Activated B cell treated with CpG ODN at 0.5 μM for 24 hours (primary cell): ENCODE data around the gene TSPOAP1. TPM values are rescaled to one million over a fixed set of nuclear protein-coding genes. Genes with fewer than 3 reads are reported as not detected.

Source experiments
- ATAC-seq: fragments of 200-7000 bp; cut with Tn5 transposase; one replicate; pipeline ENCODE4 v1.10.0; 2021; ENCODE audit warnings: low read depth, mild to moderate bottlenecking, moderate library complexity
- CTCF ChIA-PET: fragments of 350-600 bp; sonication (Branson Sonifier 250); formaldehyde crosslinking; loops from one replicate; lab custom pipeline; 2021; ENCODE audit warnings: antibody characterized with exemption; lab: Charles Lee
- POLR2A ChIA-PET: fragments of 350-600 bp; sonication (Branson Sonifier 250); formaldehyde crosslinking; loops from one replicate; lab custom pipeline; 2021; ENCODE audit warnings: antibody characterized with exemption; lab: Charles Lee
- DNase-seq: peaks from one replicate; pipeline ENCODE4 v3.0.0; 2022
- H3K27ac Mint-ChIP-seq: one replicate; pipeline ENCODE4 v1.8.0; 2020; ENCODE audit warnings: mixed read lengths
- H3K27me3 Mint-ChIP-seq: one replicate; pipeline ENCODE4 v1.8.0; 2021; ENCODE audit warnings: mixed read lengths
- H3K36me3 Mint-ChIP-seq: one replicate; pipeline ENCODE4 v1.8.0; 2021; ENCODE audit warnings: low read depth, mixed read lengths
- H3K4me1 Mint-ChIP-seq: one replicate; pipeline ENCODE4 v1.8.0; 2021; ENCODE audit warnings: mixed read lengths
- H3K4me3 Mint-ChIP-seq: one replicate; pipeline ENCODE4 v1.8.0; 2020; ENCODE audit warnings: mild to moderate bottlenecking, mixed read lengths
- H3K9me3 Mint-ChIP-seq: one replicate; pipeline ENCODE4 v1.8.0; 2020; ENCODE audit warnings: mixed read lengths
- CTCF ChIP-seq: fragments of 200-600 bp; IDR thresholded peaks from one replicate; pipeline ENCODE4 v1.8.0; 2022; ENCODE audit warnings: antibody characterized with exemption, mild to moderate bottlenecking
- intact Hi-C: fragments of 100-400 bp; cut with micrococcal nuclease; formaldehyde crosslinking; loops from one replicate; pipeline ENCODE4 v1.15.1; 2024
- total RNA-seq: library from RNA; stranded (reverse); gene quantifications from 2 replicates; pipeline ENCODE4 v1.2.3, GENCODE V29; 2022

The TSPOAP1 gene
- total RNA-seq, 1 donor from 2014 or later = 22.5 TPM

- TF ChIP-seq CTCF = no peak
- CTCF ChIA-PET = no interaction called here
- no peaks in the 10 kb centered on the region for H3K9me3 Mint-ChIP-seq
- ATAC-seq (no peak), DNase-seq (no peak)
- no peak overlapping the region for H3K27ac Mint-ChIP-seq
- H3K4me1 Mint-ChIP-seq = peaks cover 5% of the 10 kb centered on the region
- no peak overlapping the region for H3K4me3 Mint-ChIP-seq
- H3K27me3 Mint-ChIP-seq = peaks cover 19% of the 10 kb centered on the region
- no peaks in the 10 kb centered on the region for H3K36me3 Mint-ChIP-seq
- POLR2A ChIA-PET = no interaction called here
- intact Hi-C loops = no loop called here
These were observed 50.0 kb downstream of the TSPOAP1 start for GRCh38 chr17:58278661-58279015.

GRCh38 chr17:58277802-58278595, 50.6 kb downstream of the TSPOAP1 start:
- TF ChIP-seq CTCF = no peak
- Mint-ChIP-seq H3K4me3 (no peak overlapping the region), H3K27me3 (peaks cover 14% of the 10 kb centered on the region), H3K27ac (no peak overlapping the region), H3K4me1 (peaks cover 5% of the 10 kb centered on the region), H3K36me3 (no peaks in the 10 kb centered on the region), H3K9me3 (no peaks in the 10 kb centered on the region)
- CTCF ChIA-PET = no interaction called here
- ATAC-seq (no peak), DNase-seq (no peak)
- intact Hi-C loops = no loop called here
- POLR2A ChIA-PET = no interaction called here

DNA sequence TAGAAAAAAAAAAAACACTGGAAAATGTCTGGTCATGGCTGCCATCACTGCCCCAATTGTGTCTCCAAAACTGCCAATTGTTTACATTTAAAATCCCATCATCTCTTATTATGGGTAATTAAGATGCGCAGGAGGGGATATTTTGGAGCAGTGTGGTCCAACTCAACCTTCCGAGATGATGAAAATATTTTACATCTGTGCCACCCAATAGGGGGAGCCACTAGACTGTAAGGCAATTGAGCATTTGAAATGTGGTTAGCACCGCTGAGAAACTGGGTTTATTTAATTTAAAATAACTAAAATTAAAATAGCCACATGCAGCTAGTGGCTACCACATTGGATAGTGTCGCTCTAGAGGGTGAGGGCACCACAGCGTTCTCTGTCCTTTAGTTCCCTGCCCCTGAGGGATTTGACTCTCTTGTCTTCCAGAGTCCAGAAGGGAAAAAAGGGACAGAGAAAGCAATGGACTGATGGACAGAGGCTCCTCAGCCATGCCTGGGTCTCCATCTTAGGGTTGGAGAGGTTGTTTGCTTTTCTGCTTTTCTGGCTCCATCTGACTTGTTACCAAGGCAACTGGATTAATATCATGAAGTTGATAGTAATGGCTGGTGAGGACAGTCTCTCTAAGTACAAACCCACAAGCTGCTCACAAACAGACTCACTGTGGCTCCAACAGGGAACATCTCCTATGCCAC, 51.3 kb downstream of the TSPOAP1 start:
- POLR2A ChIA-PET = no interaction called here

GRCh38 chr17:58276423-58276822, 52.2 kb downstream of the TSPOAP1 start:
- CTCF ChIA-PET = no interaction called here
- Mint-ChIP-seq H3K36me3 (no peaks in the 10 kb centered on the region), H3K4me1 (peaks cover 5% of the 10 kb centered on the region), H3K9me3 (no peaks in the 10 kb centered on the region), H3K27me3 (peaks cover 16% of the 10 kb centered on the region), H3K27ac (no peak overlapping the region), H3K4me3 (no peak overlapping the region)
- POLR2A ChIA-PET = no interaction called here
- DNase-seq (no peak), ATAC-seq (no peak)
- TF ChIP-seq CTCF = no peak
- intact Hi-C loops = no loop called here

More for the DNA sequence above, 51.3 kb downstream of the TSPOAP1 start:
- Mint-ChIP-seq H3K9me3 (no peaks in the 10 kb centered on the region), H3K4me3 (no peak overlapping the region), H3K27ac (no peak overlapping the region), H3K36me3 (no peaks in the 10 kb centered on the region), H3K27me3 (peaks cover 16% of the 10 kb centered on the region), H3K4me1 (peaks cover 5% of the 10 kb centered on the region)
- DNase-seq (no peak), ATAC-seq (no peak)
- intact Hi-C loops = no loop called here
- CTCF ChIA-PET = no interaction called here
- no peak for TF ChIP-seq CTCF

- CTCF ChIA-PET = no interaction called here
- intact Hi-C loops = no loop called here
- ATAC-seq (no peak), DNase-seq (no peak)
- no peaks in the 10 kb centered on the region for H3K9me3 Mint-ChIP-seq
- POLR2A ChIA-PET = no interaction called here
- H3K4me3 Mint-ChIP-seq = no peak overlapping the region
- no peaks in the 10 kb centered on the region for H3K36me3 Mint-ChIP-seq
- no peak overlapping the region for H3K27ac Mint-ChIP-seq
- H3K4me1 Mint-ChIP-seq = peaks cover 5% of the 10 kb centered on the region
- TF ChIP-seq CTCF = no peak
- H3K27me3 Mint-ChIP-seq = peaks cover 16% of the 10 kb centered on the region
These were observed 53.2 kb downstream of the TSPOAP1 start for GRCh38 chr17:58275417-58275816.
